Esophagus (tissue), 2 donors: Measurements from ENCODE around the gene CAMK2A. TPM values are rescaled to one million over a fixed set of nuclear protein-coding genes. Genes with fewer than 3 reads are reported as not detected.

Experiments used
- H3K27ac ChIP-seq, 2 donors: one replicate each; pipeline ENCODE4 v1.5.1; 2013; ENCODE audit warnings: low read depth in 2 of 2, mild to moderate bottlenecking in 2 of 2, inconsistent platforms in 1 of 2, low read length in 1 of 2, moderate library complexity in 1 of 2
- H3K27me3 ChIP-seq, 2 donors: one replicate each; pipeline ENCODE4 v1.6.1; 2013; ENCODE audit warnings: low read length in 2 of 2, control low read depth in 1 of 2, mild to moderate bottlenecking in 1 of 2; ENCODE audit not compliant: insufficient read depth in 2 of 2, control insufficient read depth in 1 of 2
- H3K36me3 ChIP-seq, 2 donors: one replicate each; pipeline ENCODE4 v1.6.1; 2013; ENCODE audit warnings: low read length in 1 of 2; ENCODE audit not compliant: control insufficient read depth in 2 of 2, insufficient read depth in 2 of 2
- H3K4me1 ChIP-seq, 2 donors: one replicate each; pipeline ENCODE4 v1.6.1; 2013; ENCODE audit warnings: low read length in 1 of 2; ENCODE audit not compliant: control insufficient read depth in 2 of 2, insufficient read depth in 2 of 2
- H3K4me3 ChIP-seq, 2 donors: one replicate each; pipeline ENCODE4 v1.5.1; 2013; ENCODE audit warnings: low read length in 2 of 2, mild to moderate bottlenecking in 2 of 2, low read depth in 1 of 2, moderate library complexity in 1 of 2
- H3K9me3 ChIP-seq, 2 donors: one replicate each; pipeline ENCODE4 v1.6.1; 2013; ENCODE audit warnings: mild to moderate bottlenecking in 2 of 2, low read depth in 1 of 2, low read length in 1 of 2, moderate library complexity in 1 of 2; ENCODE audit not compliant: control insufficient read depth in 2 of 2, insufficient read depth in 1 of 2
- WGBS, 2 donors: extraction: QIAGEN DNeasy Blood & Tissue Kit; methylation state at CpG; one replicate each; pipeline ENCODE4 v1.1.7; 2013; 5-methylcytosine and 5-hydroxymethylcytosine counted together
- polyA plus RNA-seq, 2 donors: library from polyadenylated mRNA; stranded (reverse); fragments of 200-250 nt; gene quantifications; one replicate each; pipeline ENCODE4 v1.2.3, GENCODE V29; 2013
- donor health status: healthy with polysubstance abuse.
- donor health status: Bipolar disorder and iron deficiency.

Gene CAMK2A
- polyA plus RNA-seq, 2 donors: 0.11 to 0.24 TPM

DNA sequence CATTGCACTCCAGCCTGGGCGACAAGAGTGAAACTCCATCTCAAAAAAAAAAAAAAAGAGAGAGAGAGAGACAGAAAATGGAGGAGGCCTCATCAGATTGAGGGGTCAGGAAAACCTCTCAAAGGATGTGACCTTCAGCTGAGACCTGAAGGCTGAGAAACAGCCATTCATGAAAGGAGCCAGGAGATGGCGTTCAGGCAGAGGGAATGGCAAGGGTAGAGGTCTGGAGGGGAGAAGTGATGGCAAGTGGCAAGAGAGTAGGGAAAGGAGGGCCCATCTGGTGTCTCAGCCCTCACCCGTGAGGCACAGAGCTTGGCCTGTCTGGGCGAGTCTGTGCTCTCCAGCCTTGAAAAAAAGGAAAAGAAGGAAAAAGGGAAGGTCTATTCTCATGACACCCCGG is 17.0 kb downstream of the CAMK2A start:
- H3K27ac ChIP-seq: no peak overlapping the region

DNA sequence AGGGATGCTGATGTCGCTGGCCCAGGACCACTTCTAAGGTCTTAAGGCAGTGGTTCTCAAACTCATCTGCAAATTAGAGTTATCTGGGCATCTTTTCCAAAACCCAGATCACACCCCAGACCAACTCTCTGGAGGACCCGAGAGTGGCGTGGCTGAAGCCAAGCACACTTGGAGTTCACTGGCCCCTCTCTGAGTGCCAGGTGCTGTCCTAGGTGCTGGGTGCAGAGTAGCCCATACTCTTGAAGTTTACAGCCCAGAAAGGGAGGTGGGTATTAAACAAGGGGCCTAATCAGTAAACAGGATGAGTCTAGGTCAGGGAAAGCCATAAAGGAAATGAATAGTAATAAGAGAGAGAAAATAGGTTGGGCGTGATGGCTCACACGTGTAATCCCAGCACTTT is 17.6 kb downstream of the CAMK2A start:
- no peaks in the 10 kb centered on the region for H3K9me3 ChIP-seq
- H3K27me3 ChIP-seq: no peaks in the 10 kb centered on the region
- H3K4me3 ChIP-seq: no peak overlapping the region
- no peaks in the 10 kb centered on the region for H3K36me3 ChIP-seq
- H3K4me1 ChIP-seq: no peaks in the 10 kb centered on the region
- WGBS, 2 donors: 75 to 80% methylated on average over 5 of the region's 5 CpGs
- no peak overlapping the region for H3K27ac ChIP-seq

More for the DNA sequence above, 17.0 kb downstream of the CAMK2A start:
- Histone ChIP-seq H3K27me3 (no peaks in the 10 kb centered on the region), H3K4me3 (no peak overlapping the region), H3K9me3 (no peaks in the 10 kb centered on the region), H3K4me1 (no peaks in the 10 kb centered on the region), H3K36me3 (no peaks in the 10 kb centered on the region)
- 45 to 58% methylated on average over 3 to 5 of the region's 5 CpGs for WGBS, 2 donors

DNA sequence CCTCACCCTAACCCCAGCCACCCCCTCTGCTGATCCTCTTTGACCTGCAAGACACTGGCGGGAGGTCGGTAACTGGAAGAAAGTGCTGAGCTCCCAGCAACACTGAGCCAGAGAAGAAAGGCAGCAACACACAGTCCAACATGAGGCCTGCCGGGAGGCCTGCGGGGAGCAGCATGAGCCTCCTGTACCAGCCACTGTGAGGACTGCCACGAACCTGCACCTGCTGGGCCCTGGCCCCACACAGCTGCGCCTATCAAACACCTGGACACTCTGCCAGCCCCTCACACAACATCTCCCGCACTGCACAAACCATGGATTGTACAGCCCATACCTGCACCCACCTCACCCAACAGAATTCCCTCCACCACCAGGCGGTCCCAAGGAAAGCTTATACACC is 18.3 kb downstream of the CAMK2A start:
- no peaks in the 10 kb centered on the region for H3K27me3 ChIP-seq
- H3K27ac ChIP-seq: no peak overlapping the region
- no peak overlapping the region for H3K4me3 ChIP-seq
- WGBS, 2 donors: 81 to 88% methylated on average over 8 of the region's 8 CpGs
- H3K36me3 ChIP-seq: no peaks in the 10 kb centered on the region
- H3K4me1 ChIP-seq: no peaks in the 10 kb centered on the region
- no peaks in the 10 kb centered on the region for H3K9me3 ChIP-seq

DNA sequence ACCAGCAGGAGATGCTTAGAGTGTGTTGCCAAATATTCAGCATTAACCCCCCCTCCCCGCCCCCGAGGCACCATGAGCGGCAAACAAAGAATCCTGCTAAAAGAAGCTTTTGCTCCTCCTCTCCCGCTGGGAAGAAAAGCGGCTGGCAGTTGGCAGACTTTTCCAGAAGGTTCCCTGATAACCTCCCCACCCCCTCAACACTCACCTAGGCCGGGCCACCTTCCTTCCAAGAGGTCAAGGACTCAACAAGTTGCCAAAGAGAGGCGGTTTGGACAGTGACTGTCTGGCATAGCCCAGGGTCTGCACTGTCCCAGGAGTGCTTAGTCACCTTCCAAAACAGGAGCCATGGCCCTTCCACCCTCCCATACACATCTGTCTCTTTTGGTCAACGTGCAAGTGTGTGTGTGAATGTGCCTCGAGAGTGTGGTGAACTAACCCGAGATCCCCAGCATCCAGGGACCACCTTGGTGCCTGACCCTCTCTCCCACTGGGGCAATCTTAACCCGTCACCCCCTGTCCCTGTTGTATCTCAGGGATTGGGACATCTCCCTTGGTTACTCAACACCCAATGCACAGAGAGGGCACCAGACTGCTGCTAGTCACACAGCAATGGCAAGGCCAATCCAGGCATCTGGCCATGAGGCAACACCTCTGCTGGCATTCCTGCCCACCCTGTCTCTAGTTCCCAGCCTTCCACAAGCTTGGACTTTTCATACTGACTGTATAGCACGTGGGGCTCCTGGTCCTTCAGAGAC is 18.9 kb downstream of the CAMK2A start:
- Histone ChIP-seq H3K27ac (no peak overlapping the region), H3K4me3 (no peak overlapping the region), H3K4me1 (no peaks in the 10 kb centered on the region), H3K36me3 (no peaks in the 10 kb centered on the region), H3K9me3 (no peaks in the 10 kb centered on the region), H3K27me3 (no peaks in the 10 kb centered on the region)
- 45% methylated on average over 12 of the region's 12 CpGs for WGBS, 2 donors

DNA sequence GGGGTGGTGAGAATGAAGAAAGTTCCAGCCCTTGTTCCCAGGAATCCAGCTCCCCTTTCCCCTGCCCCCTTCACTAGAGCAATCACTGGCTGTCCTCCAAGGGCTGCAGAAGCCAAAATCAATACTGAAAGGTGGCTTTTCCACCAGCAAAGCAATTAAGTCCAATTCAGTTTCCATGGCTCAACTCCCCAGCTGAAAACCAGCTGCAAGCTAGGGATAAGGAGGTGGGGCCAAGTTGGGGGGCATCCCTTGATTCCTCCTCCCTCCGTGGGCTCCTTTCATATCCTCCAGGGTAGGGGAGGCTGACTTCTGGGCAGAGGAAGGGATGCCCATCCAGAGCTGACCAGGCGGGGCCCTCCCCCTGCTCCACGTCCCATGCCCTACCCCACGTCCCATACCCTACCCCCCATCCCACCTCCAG is 22.7 kb downstream of the CAMK2A start:
- no peak overlapping the region for H3K27ac ChIP-seq
- peaks cover 2 to 6% of the 10 kb centered on the region in 2 donors for H3K4me1 ChIP-seq
- 71% methylated on average over 4 of the region's 4 CpGs for WGBS, 2 donors
- H3K36me3 ChIP-seq: no peaks in the 10 kb centered on the region
- peaks cover 0 to 2% of the 10 kb centered on the region in 2 donors for H3K9me3 ChIP-seq
- H3K27me3 ChIP-seq: no peaks in the 10 kb centered on the region
- no peak overlapping the region for H3K4me3 ChIP-seq

DNA sequence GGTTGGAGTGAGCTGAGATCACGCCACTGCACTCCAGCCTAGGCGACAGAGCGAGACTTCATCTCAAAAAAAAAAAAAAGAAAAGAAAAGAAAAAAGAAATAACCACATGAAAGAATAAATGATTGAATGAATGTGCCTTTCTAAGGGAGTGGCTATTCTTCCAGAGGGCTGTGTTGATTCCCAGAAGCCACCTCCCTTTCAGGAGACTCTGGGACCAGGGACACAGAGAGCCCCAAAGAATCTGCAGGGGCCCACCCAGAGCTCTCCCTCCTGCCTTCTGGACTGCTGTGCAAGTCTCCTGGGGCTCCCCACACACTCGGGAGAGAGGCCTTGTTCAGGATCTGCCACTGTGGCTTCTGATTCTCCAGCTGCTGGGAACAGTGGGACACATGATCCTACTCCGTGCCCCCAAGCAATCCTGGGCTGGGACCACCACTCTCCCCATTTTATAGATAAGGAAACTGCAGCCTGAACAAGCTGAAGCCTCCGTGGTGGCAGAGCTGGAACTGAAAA is 23.6 kb downstream of the CAMK2A start:
- Histone ChIP-seq H3K36me3 (no peaks in the 10 kb centered on the region), H3K27ac (no peak overlapping the region), H3K4me3 (no peak overlapping the region), H3K4me1 (peaks cover 2 to 6% of the 10 kb centered on the region in 2 donors), H3K27me3 (no peaks in the 10 kb centered on the region), H3K9me3 (peaks cover 0 to 2% of the 10 kb centered on the region in 2 donors)
- WGBS, 2 donors: 80 to 81% methylated on average over 6 of the region's 6 CpGs

DNA sequence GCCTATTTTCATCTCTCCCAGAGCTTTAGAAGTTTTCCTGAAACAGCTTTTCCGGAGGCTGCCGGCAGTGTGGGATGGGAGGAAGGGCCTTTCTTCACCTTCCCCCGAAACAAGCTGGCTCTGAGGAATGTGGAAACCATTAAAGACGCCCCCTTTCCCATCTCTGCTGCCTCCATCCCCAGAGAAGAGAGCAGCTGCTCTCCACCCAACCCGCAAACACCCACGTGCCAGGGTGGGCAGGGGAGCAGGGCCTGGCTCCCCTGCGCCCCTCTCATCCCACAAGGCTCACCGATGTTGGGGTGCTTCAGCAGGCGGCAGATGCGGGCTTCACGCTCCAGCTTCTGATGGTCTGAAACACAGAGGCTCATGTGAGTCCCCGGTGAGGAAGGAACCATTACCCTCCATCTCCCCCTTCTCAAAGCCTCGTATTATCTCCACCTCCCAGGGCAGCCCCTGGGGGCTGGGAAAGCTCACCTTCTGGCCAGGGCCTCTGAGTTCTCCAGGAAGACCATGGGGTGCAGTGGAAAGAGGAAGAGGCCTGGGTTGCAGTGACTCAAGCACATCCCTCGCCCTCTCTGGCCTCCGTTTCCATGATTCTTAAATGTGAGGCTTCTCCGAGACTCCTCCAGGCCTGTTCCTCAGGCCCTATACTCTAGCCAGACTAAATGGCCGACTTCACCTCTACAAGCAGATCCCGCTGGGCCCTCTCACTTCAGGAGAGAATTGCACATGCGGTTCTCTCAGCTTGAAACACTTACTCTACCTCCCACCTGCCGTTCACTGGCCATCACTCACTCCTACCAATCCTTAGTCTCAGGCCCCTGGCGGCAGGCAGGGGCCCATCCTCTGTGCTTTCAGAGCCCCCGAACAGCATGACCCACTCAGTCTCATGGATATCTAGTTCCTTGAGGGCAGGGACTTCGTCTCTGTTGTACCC is 24.6 kb downstream of the CAMK2A start:
- WGBS, 2 donors: 88 to 93% methylated on average over 23 of the region's 23 CpGs

DNA sequence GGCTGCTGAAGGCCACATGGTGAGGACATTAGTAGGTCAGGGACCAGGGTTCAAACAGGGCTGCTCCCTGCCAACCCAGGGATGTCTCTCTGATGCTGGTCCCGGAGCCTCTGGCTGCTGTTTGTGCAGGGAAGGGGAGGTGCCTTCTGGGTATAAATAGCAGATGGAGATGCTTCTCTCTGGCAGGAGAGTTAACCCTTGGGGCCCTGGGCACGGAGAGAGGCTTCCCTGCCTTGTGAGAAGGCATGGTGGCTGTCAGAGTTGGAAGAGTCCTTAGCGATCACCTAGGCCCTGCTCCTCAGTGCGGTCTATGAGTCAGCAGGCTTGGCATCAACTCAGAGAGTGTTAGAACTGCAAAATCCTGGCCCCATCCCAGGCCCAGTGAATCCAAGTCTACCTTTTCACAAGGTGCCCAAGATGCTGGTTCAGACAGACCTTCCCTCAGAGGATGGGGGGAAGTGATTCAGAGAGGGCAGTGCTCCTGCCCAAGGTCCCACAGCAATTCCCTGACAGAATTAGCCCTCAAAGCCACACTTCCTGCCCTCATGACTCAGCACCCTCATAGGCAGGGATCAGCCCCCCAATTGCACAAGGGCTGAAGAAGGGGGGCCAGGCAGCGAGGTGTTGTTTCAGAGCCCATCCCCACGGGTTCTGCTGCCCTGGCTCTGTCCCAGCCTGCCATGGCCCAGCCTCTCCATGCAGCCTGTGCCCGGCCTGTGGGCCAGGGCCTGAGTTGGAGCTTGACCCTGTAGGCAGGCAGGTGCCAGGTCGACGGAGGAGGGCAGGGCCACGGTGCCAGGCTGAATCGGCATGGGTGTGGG is 25.6 kb downstream of the CAMK2A start:
- H3K27me3 ChIP-seq: no peaks in the 10 kb centered on the region
- no peak overlapping the region for H3K4me3 ChIP-seq
- WGBS, 2 donors: 32 to 36% methylated on average over 11 of the region's 11 CpGs
- H3K9me3 ChIP-seq: peaks cover 0 to 2% of the 10 kb centered on the region in 2 donors
- H3K27ac ChIP-seq: no peak overlapping the region
- peaks cover 2 to 6% of the 10 kb centered on the region in 2 donors for H3K4me1 ChIP-seq
- H3K36me3 ChIP-seq: no peaks in the 10 kb centered on the region

More for the DNA sequence above, 24.6 kb downstream of the CAMK2A start:
- Histone ChIP-seq H3K27me3 (no peaks in the 10 kb centered on the region), H3K27ac (no peak overlapping the region), H3K36me3 (no peaks in the 10 kb centered on the region), H3K9me3 (peaks cover 0 to 2% of the 10 kb centered on the region in 2 donors), H3K4me3 (no peak overlapping the region), H3K4me1 (peaks cover 2 to 6% of the 10 kb centered on the region in 2 donors)

DNA sequence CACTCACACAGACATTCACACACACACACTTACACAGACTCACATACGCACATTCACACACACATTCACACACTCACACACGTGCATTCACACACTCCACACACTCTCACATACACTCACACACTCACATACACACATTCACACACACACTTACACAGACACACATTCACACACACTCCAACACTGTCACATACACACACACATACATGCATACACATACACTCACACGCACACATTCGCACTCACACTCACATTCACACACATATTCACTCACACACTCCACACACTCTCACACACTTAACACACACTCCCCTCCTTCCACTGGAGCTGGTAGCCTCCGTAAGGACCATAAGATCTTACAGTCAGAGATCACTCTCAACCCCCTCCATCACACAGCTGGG is 26.2 kb downstream of the CAMK2A start:
- peaks cover 0 to 2% of the 10 kb centered on the region in 2 donors for H3K9me3 ChIP-seq
- 74 to 84% methylated on average over 5 of the region's 5 CpGs for WGBS, 2 donors
- H3K4me3 ChIP-seq: no peak overlapping the region
- H3K27me3 ChIP-seq: no peaks in the 10 kb centered on the region
- H3K36me3 ChIP-seq: no peaks in the 10 kb centered on the region
- H3K27ac ChIP-seq: no peak overlapping the region
- peaks cover 2 to 6% of the 10 kb centered on the region in 2 donors for H3K4me1 ChIP-seq
